GM19238 (cell line): ENCODE measurements around the gene MLC1.
"Not testable (repeated sequence)": the region's sequence is repeated elsewhere in the genome, so short reads cannot be mapped to it uniquely, and the experiment has no call there.

ENCODE experiments used
- DNase-seq: peaks from one replicate; pipeline ENCODE4 v3.0.0; 2011; ENCODE audit warnings: low spot score; ENCODE audit not compliant: insufficient read length

The MLC1 gene

GRCh38 chr22:50104141-50104544 is 18.9 kb upstream of the MLC1 start:
- no peak for DNase-seq

DNA sequence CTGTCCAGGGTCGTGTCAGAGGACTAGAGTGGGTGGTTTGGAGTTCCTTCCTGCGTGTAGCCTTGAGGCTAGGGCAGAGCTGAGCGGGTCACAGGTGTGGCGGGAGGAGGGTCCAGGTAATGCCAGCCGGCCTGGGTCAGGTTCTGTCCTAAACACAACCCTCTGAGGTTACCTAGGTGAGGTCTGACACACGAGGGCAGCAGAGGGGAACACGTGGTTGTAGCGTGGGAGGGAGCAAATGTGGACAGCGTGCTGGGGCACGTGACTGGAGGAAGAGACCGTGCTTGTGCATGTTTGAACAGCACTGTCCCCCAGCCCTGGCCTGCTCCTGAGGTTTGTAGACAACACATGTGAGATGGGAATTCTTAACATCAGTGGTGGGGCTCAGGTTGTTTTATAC is 17.7 kb upstream of the MLC1 start:
- DNase-seq, result no peak

GRCh38 chr22:50101870-50102565 is 16.8 kb upstream of the MLC1 start:
- no peak for DNase-seq

DNA sequence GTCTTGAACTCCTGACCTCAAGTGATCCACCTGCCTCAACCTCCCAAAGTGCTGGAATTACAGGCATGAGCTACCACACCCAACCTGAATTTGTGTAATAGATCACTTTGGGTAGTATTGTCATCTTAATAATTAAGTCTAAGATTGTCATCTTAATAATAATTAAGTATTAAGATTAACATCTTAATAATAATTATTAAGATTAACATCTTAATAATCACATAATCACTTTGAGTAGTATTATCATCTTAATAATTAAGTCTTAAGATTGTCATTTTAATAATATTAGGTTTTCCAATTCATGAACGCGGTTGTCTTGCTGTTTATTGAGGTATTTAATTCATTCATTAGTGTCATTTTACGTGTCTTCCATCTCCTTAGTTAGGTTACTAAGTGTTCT is 12.8 kb upstream of the MLC1 start:
- DNase-seq, result no peak

DNA sequence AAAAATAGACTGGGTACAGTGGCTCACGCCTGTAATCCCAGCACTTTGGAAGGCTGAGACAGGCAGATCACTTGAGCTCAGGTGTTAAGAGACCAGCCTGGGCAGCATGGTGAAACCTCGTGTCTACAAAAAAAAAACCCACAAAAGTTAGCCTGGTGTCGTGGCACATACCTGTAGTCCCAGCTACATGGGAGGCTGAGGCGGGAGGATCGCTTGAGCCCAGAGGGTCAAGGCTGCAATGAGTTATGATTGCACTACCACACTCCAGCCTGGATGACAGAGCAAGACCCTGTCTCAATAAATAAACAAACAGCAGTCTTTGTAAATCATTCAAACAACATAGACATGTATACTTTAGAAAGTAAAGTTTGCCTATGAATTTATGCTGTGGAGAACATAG is 7.1 kb upstream of the MLC1 start:
- no peak for DNase-seq

DNA sequence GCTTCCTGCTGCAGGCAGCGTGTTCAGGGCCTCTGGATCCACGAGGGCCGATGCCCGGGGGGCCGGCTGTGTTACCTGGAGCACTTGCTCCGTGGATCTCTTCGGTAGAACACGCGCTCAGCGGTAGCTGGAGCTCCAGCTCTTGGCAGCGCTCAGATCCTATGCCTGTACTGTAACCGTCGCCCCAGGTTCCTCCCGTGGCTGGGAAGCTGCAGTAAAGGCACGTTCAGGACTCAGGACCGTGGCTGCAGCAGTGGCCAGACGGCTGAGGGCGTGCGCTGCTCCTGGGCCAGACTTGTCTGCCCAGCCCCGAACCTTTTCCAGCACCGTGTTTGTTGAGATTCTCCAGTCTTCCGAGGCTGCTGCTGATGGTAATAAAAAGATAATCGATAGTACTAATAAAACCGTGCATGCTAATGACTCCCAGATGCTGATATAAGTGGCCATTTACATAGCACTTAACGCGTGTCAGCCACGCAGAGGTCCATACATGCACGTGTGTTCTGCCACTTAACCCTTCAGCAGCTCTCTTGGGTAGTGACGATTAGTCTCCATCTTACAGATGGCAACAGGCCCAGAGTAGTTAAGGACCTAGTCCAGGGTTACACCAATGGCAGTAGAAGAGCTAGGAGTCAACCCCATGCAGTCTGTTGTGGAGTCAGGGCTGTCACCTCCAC is 6.0 kb upstream of the MLC1 start:
- DNase-seq, result no peak

DNA sequence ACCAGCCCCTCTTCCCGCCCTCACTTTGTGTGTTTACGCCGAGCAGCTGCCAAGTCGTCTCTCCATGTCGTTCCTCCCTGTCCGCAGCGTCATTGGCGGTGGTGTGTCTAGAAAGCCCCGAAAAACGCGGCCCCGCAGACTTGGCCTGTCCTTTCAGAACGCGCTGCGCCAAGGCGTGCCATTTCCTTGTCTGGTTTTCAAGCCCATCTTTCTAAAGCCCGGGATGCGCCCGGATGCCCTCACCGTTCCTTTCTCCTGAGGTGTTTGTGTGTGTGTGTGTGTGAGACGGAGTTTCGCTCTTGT is 5.1 kb upstream of the MLC1 start:
- no peak for DNase-seq

GRCh38 chr22:50089682-50090411 is 4.6 kb upstream of the MLC1 start, which contains the start of gene MOV10L1:
TSS of gene MOV10L1 (plus strand) at chr22:50090006. CDS start at chr22:50090089, 83 bp downstream.
- no peak for DNase-seq

DNA sequence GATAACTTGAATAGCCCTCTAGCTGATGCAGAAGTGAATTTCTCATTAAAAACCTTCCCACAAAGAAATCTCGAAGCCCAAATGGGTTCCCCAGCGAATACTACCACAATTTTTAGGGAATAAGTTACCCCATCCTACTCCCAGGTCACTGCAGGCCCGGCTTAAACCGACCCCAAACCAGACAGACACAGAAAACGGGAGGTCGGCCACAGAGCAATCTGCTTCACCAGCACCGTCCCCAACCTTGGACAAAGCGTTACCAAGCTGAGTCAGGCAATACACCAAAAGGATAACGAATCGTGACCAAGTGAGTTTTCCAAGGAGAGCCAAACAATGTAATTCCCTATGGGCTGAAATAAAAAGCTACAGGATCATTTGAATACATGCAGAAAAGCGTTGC is 4.0 kb upstream of the MLC1 start:
- no peak for DNase-seq

DNA sequence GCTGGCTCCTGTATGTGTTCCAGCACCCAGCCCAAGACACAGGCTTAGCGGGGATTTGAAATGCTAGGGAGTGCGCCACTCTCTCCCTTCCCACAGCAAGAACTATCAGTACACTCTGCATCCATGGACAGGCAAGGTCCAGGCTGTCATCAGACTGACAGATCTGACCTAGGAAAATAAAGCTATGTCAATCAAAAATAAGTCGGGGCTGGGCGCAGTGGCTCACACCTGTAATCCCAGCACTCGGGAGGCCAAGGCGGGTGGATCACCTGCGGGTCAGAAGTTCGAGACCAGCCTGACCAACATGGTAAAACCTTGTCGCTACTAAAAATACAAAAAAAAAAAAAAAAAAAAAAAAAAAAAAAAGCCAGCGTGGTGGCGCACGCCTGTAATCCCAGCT is 2.9 kb upstream of the MLC1 start:
- DNase-seq, result no peak

- DNase-seq, result no peak
Measured at GRCh38 chr22:50087646-50088045, 2.4 kb upstream of the MLC1 start.

DNA sequence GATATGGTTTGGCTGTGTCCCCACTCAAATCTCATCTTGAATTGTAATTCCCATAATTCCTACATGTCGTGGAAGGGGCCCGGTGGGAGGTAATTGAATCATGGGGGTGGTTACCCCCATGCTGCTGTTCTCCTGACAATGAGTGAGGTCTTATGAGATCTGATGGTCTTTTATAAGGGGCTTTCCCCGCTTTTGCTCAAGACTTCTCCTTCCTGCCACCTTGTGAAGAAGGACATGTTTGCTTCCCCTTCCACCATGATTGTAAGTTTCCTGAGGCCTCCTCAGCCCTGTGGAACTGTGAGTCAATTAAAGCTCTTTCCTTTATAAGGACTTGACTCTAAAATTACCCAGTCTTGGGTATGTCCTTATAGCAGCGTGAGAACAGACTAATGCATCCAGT is 1.7 kb upstream of the MLC1 start:
- not testable (repeated sequence) for DNase-seq

- no peak for DNase-seq
Measured at GRCh38 chr22:50086526-50086925, 1.3 kb upstream of the MLC1 start.

DNA sequence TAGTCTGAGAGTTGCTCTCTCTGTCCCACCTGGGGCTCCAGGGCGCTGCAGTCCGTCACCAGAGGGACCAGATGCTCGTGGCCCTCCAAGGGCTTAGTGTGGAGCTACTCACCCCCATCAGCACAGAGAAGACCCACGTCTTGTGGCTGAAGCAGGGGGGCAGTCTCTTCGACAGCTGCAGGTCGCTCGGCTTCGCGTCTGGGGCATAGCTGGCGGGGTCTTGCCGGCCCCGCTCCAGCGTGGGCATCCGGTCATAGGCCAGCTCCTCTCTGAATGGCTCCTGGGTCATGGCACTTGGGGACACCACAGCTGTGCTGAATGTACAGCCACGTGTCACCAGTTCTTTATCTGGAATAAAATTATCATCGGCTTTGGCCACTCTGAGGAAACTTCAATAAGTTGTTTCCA is 608 bp downstream of the MLC1 start:
- DNase-seq, result no peak

- DNase-seq, result no peak
Measured at GRCh38 chr22:50084080-50084477, 1.1 kb downstream of the MLC1 start.

GRCh38 chr22:50083462-50084079 is 1.7 kb downstream of the MLC1 start:
- DNase-seq, result no peak

DNA sequence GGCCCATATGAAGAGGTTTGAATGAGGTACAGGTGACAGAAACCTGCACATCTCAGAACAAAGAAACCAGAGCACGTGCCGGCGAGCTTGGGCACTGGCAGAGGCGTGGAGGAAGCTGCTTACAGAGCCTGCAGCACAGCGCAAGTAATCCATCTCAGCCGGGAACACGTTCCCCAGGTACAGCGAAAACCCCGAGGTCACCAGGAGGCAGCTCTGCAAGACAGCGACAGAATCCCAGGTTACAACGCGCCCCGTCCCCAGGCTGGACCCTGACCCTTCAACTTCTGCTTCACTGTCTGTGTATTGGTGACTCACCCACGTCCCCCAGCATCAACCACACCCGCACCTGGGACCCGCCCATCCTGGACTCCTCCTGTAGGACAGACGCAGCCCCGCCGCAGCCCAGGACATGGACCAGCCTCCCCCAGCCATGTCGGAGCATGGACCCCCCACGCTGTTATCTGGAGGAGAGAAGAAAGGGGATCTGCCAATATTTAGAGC is 2.2 kb downstream of the MLC1 start:
- no peak for DNase-seq

GRCh38 chr22:50082197-50082715 is 3.0 kb downstream of the MLC1 start:
- no peak for DNase-seq

GRCh38 chr22:50081426-50082196 is 3.6 kb downstream of the MLC1 start:
- no peak for DNase-seq

GRCh38 chr22:50080077-50080465 is 5.2 kb downstream of the MLC1 start:
- DNase-seq, result no peak

GRCh38 chr22:50078761-50079160 is 6.5 kb downstream of the MLC1 start:
- no peak for DNase-seq
